BJ (cell line): ENCODE data around the gene SRGAP1. TPM values are rescaled to one million over a fixed set of nuclear protein-coding genes. Genes with fewer than 3 reads are reported as not detected.
A peak's percentile ranks its signal among the peaks of the same experiment; 100 is the strongest.

ENCODE experiments used
- CTCF ChIA-PET: fragments of 350-600 bp; formaldehyde crosslinking; extraction: SDS; loops from one replicate; lab custom pipeline; 2021; ENCODE audit warnings: antibody characterized with exemption, inconsistent platforms; lab: Yijun Ruan, JAX
- POLR2A ChIA-PET: fragments of 300-600 bp; sonication (Branson Sonifier 250); formaldehyde crosslinking; extraction: SDS; loops from one replicate; lab custom pipeline; 2021; ENCODE audit warnings: antibody characterized with exemption; lab: Charles Lee
- DNase-seq: peaks from one replicate; pipeline ENCODE4 v3.0.0-alpha.2; 2011; ENCODE audit warnings: low read depth
- H3K27me3 ChIP-seq: 2 replicates; pipeline ENCODE4 v1.6.0; 2011; ENCODE audit warnings: low read length; ENCODE audit not compliant: control insufficient read depth, insufficient read depth
- H3K36me3 ChIP-seq: 2 replicates; pipeline ENCODE4 v1.5.1; 2011; ENCODE audit warnings: low read length; ENCODE audit not compliant: control insufficient read depth, insufficient read depth
- H3K4me3 ChIP-seq: 2 replicates; pipeline ENCODE4 v1.5.1; 2011; ENCODE audit warnings: low read depth, mild to moderate bottlenecking, control low read depth, low read length
- CTCF ChIP-seq: IDR thresholded peaks from 2 replicates; pipeline ENCODE4 v1.5.1; 2011; ENCODE audit warnings: low read depth, mild to moderate bottlenecking, control low read depth, inconsistent platforms, low read length, moderate library complexity; ENCODE audit not compliant: insufficient read depth
- polyA minus RNA-seq: library from RNA; depleted of rRNA, polyadenylated mRNA; stranded (reverse); fragments of >200 nt; gene quantifications from 2 replicates; pipeline ENCODE4 v1.2.3, GENCODE V29; 2011; rRNA and poly(A)+ RNA removed
- polyA plus RNA-seq: library from polyadenylated mRNA; depleted of rRNA; stranded (reverse); fragments of >200 nt; gene quantifications from 2 replicates; pipeline ENCODE4 v1.2.3, GENCODE V29; 2011; rRNA removed

Gene SRGAP1
- 15.7 and 19.3 TPM in 2 replicates for polyA plus RNA-seq
- 42.1 and 43.6 TPM in 2 replicates for polyA minus RNA-seq

GRCh38 chr12:63844391-63845341 is at the start of gene SRGAP1:
TSS of gene SRGAP1 (plus strand) at chr12:63844700. CDS start at chr12:63844817, 117 bp downstream.
- Histone ChIP-seq H3K36me3 (no peaks in the 10 kb centered on the region), H3K4me3 (peak within 1 kb of the TSS; percentile 93), H3K27me3 (no peaks in the 10 kb centered on the region)
- CTCF ChIA-PET, result interaction anchor here (0.6 to 4.0 kb wide), 38 partner anchors 9 to 417 kb away, joined by 3 to 42 read pairs (median 4); no protein-coding TSS in a partner anchor
- no peak for DNase-seq
- TF ChIP-seq CTCF, result 0 out of 2 replicates have a peak, but pooled peaks have one; percentile 25
- POLR2A ChIA-PET, result interaction anchor here (0.6 to 0.9 kb wide), 2 partner anchors 75 to 86 kb away, joined by 5 to 26 read pairs; no protein-coding TSS in a partner anchor

GRCh38 chr12:63795032-63795687 is 49.3 kb upstream of the SRGAP1 start:
- TF ChIP-seq CTCF, result no peak
- CTCF ChIA-PET, result no interaction called here
- no peak for DNase-seq
- H3K4me3 ChIP-seq, result no peak overlapping the region
- POLR2A ChIA-PET, result no interaction called here
- H3K27me3 ChIP-seq, result no peaks in the 10 kb centered on the region
- H3K36me3 ChIP-seq, result peaks cover 2% of the 10 kb centered on the region; the same call in 1 of the 2 replicates

- DNase-seq, result no peak
- ChIA-PET POLR2A (no interaction called here), CTCF (interaction anchor here (0.8 kb wide), 1 partner anchor 374 kb away, joined by 3 read pairs; no protein-coding TSS in a partner anchor)
- H3K4me3 ChIP-seq, result no peak overlapping the region
- H3K27me3 ChIP-seq, result no peaks in the 10 kb centered on the region
- peaks cover 2% of the 10 kb centered on the region; the same call in 1 of the 2 replicates for H3K36me3 ChIP-seq
- TF ChIP-seq CTCF, result no peak
Measured at GRCh38 chr12:63795944-63796343, 48.6 kb upstream of the SRGAP1 start.

- Histone ChIP-seq H3K36me3 (no peaks in the 10 kb centered on the region), H3K4me3 (no peak overlapping the region), H3K27me3 (no peaks in the 10 kb centered on the region)
- CTCF ChIA-PET, result interaction anchor here (0.7 to 2.4 kb wide), 16 partner anchors 9 to 454 kb away, joined by 3 to 17 read pairs (median 5); partner anchors contain the start of gene DPY19L2
- no peak for DNase-seq
- TF ChIP-seq CTCF, result peak; percentile 61
- POLR2A ChIA-PET, result no interaction called here
Measured at GRCh38 chr12:63802012-63802608, 42.4 kb upstream of the SRGAP1 start.
